GM18951 (cell line): ENCODE results near the gene CHD5.

ENCODE experiments used
- POLR2A ChIP-seq: IDR thresholded peaks from 4 replicates; pipeline ENCODE4 v1.6.1; 2011; ENCODE audit warnings: mild to moderate bottlenecking; ENCODE audit not compliant: insufficient read length, insufficient read depth; ENCODE audit errors: extremely low read depth
- in situ Hi-C: fragments of 300-500 bp; cut with MboI; formaldehyde crosslinking; loops from one replicate; pipeline ENCODE4 v1.12.0; 2022; ENCODE audit warnings: low sequenced_read_pairs, mixed read lengths, inconsistent platforms; ENCODE audit not compliant: unreplicated experiment

The CHD5 gene

DNA sequence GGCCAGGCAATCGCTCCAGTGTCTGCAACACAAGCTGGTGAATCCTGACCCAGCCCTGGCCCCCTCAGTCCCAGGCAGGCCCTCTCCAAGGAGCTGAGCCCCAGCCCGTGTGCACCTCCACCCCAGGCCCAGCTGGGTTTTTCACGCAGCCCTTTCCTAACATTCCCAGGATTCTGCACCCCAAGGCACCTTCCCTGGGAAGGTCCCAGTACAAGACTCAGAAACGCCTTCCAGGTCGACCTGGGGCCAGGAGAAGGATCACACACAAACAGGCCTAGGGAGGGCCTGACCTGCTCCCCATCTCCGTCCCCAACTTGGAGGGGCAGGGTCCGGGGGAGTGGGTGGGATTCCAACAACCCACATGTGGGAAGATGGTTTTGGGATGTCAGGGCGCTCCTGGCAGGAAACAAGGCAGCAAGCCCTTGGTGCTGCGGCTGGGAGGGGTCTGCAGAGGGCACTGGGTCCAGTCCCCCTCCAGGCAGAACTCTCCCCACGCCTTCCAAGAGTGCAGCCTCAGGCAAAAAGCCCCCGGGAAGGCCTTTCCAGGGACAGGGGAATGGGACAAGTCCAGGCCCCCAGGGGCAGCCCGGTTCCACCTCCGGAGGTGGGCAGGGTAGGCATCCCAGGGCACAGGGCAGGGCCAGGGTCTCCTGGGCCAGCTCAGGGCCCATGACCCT lies 76.1 kb downstream of the CHD5 start:
- TF ChIP-seq POLR2A = no peak
- in situ Hi-C loops = no loop called here

- in situ Hi-C loops = no loop called here
- TF ChIP-seq POLR2A = no peak
Measured at GRCh38 chr1:6103111-6103853, 76.8 kb downstream of the CHD5 start.

GRCh38 chr1:6102532-6102845 lies 77.6 kb downstream of the CHD5 start:
- no peak for TF ChIP-seq POLR2A
- in situ Hi-C loops = no loop called here

GRCh38 chr1:6101826-6102531 lies 78.1 kb downstream of the CHD5 start:
- in situ Hi-C loops = no loop called here
- TF ChIP-seq POLR2A = no peak

- no peak for TF ChIP-seq POLR2A
- in situ Hi-C loops = no loop called here
Measured at GRCh38 chr1:6100861-6101783, 79.0 kb downstream of the CHD5 start.

DNA sequence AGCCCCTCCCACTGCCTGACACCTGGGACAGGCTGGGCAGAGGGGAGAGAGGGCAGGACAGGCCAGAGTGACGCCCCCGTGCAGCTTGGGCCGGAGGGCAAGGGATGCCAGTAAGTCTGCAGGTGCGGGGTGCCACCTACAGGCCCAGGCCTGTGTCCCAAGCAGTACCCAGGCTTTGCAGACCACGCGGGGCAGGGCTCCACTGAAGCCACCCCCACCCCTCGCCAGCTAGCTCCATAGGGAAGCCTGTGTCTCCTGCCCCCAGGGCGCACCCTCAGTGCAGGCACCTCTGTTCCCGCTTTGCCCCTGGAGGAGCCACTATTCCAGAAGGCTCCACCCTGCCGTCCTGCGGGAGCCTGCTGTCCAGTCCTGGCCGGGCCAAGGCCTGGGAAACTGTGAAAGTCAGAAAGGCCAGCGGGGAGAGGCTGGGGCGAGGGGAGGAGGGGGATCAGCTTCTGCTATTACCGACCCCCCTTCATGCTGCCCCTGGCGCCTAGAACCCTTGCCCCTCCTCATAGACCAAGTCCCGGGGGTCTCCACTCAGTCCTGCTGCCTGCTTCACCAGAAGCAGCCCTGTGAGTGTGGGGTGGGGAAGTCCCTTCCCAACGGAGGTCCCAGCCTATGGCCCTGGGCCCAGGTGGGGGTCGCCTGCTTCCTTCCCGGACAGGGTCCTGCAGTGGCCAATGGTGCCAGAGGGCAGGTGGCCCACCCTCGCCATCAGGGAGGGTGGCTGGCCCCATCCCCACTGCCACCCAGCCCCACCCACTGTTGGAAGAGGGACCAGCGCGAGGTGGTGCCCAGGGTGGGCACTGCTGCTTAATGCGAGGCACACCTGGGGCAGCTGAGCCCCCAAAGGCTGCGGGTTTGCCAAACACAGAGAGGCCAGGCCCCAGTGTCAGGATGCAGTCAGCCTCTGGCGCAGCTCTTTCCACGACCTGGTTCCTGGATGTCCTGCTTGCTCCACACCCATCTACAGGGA lies 80.0 kb downstream of the CHD5 start:
- no peak for TF ChIP-seq POLR2A
- in situ Hi-C loops = no loop called here

GRCh38 chr1:6099297-6099696 lies 80.8 kb downstream of the CHD5 start:
- no peak for TF ChIP-seq POLR2A
- in situ Hi-C loops = no loop called here

- in situ Hi-C loops = no loop called here
- TF ChIP-seq POLR2A = no peak
Measured at GRCh38 chr1:6098303-6099215, 81.6 kb downstream of the CHD5 start.

DNA sequence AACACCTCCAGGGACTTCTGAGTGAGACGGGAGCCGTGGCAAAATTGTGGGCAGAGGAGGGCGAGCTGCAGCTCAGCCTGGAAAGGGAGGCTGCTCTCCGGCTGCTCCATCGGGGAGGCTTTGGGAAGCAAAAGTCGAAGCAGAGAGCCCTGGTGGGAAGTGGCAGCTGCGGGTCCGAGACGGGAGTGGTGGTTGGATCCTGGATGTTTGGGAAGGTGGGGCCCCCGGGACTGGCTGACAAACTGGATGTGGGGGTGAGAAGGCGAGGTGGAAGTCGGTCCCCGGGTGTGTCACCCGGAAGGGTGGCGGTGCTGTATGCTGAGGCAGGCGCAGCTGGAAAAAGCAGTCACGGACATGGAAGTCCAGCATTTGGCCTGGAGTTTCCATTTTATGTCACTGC lies 82.3 kb downstream of the CHD5 start:
- in situ Hi-C loops = no loop called here
- TF ChIP-seq POLR2A = no peak

DNA sequence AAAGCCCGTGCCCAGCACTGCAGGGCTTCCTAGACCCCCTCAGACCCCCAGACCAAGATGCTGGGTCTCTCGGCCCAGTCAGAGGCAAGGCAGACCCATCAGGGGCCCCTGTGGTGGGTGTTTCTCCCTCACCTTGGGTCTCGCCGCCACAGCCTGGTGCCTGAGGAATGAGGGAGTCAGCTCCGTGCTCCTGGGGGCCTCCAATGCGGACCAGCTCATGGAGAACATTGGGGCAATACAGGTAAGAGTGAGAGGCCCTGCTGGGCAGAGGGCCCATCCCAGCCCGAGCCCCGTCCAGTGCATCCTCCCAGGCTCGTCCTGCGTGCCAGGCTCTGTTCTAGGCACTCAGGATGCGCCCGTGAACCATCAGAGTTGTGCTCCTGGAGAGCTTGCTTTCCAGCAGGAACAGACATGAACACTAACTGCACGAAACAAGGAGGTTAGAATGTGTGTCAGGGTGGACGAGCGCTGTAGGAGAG lies 83.0 kb downstream of the CHD5 start:
- in situ Hi-C loops = no loop called here
- TF ChIP-seq POLR2A = no peak
